Spinal cord (tissue), 10 donors: Measurements from ENCODE around the gene SLC25A33. TPM values are rescaled to one million over a fixed set of nuclear protein-coding genes. Genes with fewer than 3 reads are reported as not detected.

Source experiments
- DNase-seq, 6 donors: peaks; one replicate each; pipeline versions ENCODE4 v3.0.0 to v3.0.0-alpha.2; 2013 to 2015; ENCODE audit warnings: low spot score in 6 of 6, low read depth in 4 of 6
- H3K27ac ChIP-seq: one replicate; pipeline ENCODE4 v1.5.1; 2013; ENCODE audit warnings: low read depth, low read length, control low read depth
- H3K27me3 ChIP-seq: one replicate; pipeline ENCODE4 v1.6.1; 2013; ENCODE audit warnings: low read length; ENCODE audit not compliant: control insufficient read depth, insufficient read depth
- H3K36me3 ChIP-seq: one replicate; pipeline ENCODE4 v1.6.1; 2013; ENCODE audit warnings: low read length; ENCODE audit not compliant: control insufficient read depth, insufficient read depth
- H3K4me1 ChIP-seq: one replicate; pipeline ENCODE4 v1.6.1; 2013; ENCODE audit warnings: low read length; ENCODE audit not compliant: control insufficient read depth, insufficient read depth
- H3K4me3 ChIP-seq: one replicate; pipeline ENCODE4 v1.5.1; 2013; ENCODE audit warnings: low read depth, low read length, control low read depth
- H3K9me3 ChIP-seq: one replicate; pipeline ENCODE4 v1.6.1; 2013; ENCODE audit warnings: low read length; ENCODE audit not compliant: control insufficient read depth, insufficient read depth
- whole genome bisulfite sequencing: methylation state at CpG from one replicate; pipeline ENCODE4 v1.1.5; 2013; ENCODE audit warnings: missing lambda C conversion rate; ENCODE audit not compliant: insufficient coverage; 5-methylcytosine and 5-hydroxymethylcytosine counted together
- polyA plus RNA-seq, 2 donors: library from polyadenylated mRNA; unstranded; fragments of 120-200 nt; gene quantifications; one replicate each; pipeline ENCODE4 v1.2.1, GENCODE V29; 2013; ENCODE audit not compliant: insufficient read length in 2 of 2
- total RNA-seq, 2 donors: library from RNA; depleted of rRNA in 1 of 2; stranded (reverse); fragments of 120-200 nt in 1 of 2; fragments of >200 nt in 1 of 2; gene quantifications; one replicate each; pipeline versions ENCODE4 v1.2.3 to v1.2.4, GENCODE V29; 2013 to 2014
- donor health status: healthy.

SLC25A33 gene
- total and polyA plus RNA-seq, 4 donors = 7.5 to 12.1 (median 8.5) TPM

DNA sequence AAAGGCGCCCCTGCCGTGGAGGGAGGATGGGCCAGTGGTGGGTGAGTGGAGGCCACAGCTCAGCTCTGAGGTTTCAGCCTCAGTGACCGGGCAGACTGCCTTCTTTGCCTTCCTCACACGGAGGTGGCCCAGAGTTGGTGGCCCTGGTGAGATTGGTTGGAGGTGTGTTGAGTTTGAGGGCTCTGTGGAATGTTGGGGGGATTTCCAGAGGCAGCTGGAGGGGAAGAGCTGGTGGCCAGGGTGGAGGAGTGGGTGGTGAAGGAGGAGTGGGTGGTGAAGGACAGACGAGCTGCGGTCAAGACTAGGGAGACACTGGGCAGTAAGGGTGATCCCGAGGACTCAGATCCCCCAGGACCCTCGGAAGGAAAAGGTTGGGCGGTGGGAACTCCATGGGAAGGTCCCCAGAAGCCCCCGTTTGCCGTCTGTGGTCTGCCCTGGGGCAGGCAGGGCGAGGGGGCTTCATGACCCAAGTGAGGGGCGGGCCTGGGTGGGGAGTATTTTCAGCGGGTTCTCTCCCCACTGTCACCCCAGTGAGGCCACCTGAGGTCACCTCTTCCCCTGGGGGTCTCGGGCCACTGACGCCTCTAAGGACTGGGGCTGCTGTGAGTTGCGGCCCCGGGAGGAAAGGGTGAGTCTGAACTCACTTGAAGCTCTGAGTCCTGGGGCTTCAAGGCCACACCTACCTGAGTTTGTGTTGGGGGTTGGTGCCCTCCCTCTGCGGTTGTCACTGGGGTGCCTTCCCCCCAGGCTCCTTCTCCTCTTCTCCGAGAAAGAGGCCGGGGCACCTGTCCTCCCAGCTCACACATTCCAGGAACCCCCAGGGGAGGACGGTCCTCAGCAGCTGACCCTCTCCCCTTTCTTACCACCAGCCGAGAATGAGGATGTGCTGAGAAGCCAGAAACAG lies 89.5 kb downstream of the SLC25A33 start:
- WGBS = 85% methylated on average over 15 of the region's 23 CpGs
- no peaks in the 10 kb centered on the region for H3K9me3 ChIP-seq
- no peaks in the 10 kb centered on the region for H3K36me3 ChIP-seq
- peaks cover 13% of the 10 kb centered on the region for H3K4me1 ChIP-seq
- H3K27ac ChIP-seq = no peak overlapping the region
- no peak overlapping the region for H3K4me3 ChIP-seq
- DNase-seq = no peak
- H3K27me3 ChIP-seq = no peaks in the 10 kb centered on the region

DNA sequence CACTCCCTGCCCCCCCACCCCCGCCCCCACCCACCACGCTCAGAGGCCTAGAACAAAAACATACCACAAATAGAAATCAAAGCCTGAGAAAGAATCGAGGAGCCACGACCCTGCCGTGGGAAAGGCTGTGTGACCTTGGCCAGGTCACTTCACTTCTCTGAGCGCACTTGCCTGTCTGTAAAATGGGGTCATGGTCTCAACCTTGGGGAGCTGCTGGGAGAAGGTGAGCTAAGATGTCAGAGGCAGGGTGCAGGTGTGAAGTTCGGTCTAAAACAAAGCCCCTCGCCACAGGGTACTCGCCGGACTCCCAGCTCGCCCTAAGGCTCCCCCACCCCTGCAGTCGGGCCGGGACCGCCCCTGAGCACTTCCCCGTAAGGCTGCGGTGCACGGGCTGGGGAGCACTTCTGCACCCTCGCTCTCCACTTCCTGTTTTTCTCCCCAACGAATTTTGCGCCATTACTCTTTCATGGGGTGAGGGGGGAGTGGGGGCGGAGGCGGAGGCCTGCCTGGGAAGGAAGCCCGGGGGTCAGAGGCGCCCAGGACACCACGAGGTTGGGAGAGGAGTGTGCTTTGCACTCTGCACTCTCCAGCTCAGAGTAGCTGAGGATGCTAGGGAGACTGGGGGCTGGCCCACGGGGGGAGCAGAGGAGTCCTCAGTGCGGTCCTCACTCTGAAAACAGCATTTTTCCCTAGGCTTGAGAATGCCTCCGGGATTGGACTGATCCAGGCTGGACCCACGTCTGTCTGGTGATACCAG lies 90.4 kb downstream of the SLC25A33 start:
- Histone ChIP-seq H3K4me3 (no peak overlapping the region), H3K27ac (no peak overlapping the region), H3K9me3 (no peaks in the 10 kb centered on the region), H3K4me1 (peaks cover 13% of the 10 kb centered on the region), H3K36me3 (no peaks in the 10 kb centered on the region), H3K27me3 (no peaks in the 10 kb centered on the region)
- no peak for DNase-seq
- WGBS = 56% methylated on average over 21 of the region's 29 CpGs

DNA sequence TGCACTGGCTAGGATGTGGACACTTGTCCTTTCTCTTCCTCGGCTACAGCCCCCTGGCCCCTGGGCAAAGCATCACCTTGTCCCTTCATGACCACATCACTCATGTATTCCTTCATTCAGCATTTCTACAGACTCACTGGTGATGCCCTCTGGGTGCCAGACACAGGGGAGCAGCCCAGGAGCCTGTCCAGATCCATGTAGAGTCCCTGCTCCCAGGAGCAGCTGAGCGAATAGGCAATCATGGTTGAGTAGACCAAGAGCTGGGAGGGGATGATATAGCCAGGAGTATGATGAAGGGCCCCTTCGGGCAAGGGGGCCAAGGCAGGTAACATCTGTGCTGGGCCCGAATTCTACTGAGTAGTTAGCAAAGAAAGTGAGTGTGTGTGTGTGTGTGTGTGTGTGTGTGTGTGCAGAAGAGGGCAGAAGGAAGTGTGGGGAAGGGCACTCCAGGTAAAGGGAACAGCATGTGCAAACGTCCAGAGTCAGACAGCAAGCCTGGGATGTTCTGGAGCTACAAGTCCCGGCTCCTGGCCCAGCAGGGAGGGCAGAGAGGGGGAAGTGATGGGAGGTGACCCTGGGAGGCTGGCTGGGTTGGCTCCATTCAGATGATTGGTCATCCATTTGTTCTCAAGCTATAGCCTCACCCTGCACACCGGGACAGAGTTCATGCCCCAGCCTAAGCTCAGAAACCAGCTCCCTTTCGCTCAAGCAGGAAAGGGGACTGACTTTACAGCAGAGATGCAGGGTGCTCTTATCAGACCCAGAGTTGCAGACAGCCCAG lies 91.3 kb downstream of the SLC25A33 start:
- Histone ChIP-seq H3K27ac (no peak overlapping the region), H3K27me3 (no peaks in the 10 kb centered on the region), H3K4me1 (peaks cover 13% of the 10 kb centered on the region), H3K4me3 (no peak overlapping the region), H3K36me3 (no peaks in the 10 kb centered on the region), H3K9me3 (no peaks in the 10 kb centered on the region)
- no peak for DNase-seq
- 71% methylated on average over 8 of the region's 8 CpGs for WGBS

DNA sequence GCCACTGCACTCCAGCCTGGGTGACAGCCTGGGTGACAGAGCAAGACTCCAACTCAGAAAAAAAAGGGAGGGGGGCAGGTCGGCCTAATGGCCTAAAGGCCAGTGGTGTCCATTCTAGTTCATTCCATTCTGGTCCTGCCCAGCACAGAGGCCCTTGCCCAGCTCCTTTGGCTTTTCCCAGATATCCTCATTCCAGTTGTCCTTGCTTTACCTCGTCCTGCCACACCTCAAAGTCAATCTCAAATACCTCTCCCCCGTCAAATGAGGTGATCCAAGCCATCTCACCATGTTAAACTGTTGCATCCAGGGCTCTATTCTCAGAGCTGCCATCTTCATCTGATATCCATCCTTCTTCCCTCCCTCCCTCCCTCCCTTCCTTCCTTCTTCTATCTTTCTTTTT lies 92.3 kb downstream of the SLC25A33 start:
- no peaks in the 10 kb centered on the region for H3K9me3 ChIP-seq
- H3K4me1 ChIP-seq = peaks cover 11% of the 10 kb centered on the region
- H3K27ac ChIP-seq = no peak overlapping the region
- no peaks in the 10 kb centered on the region for H3K27me3 ChIP-seq
- no peak for DNase-seq
- WGBS = 91% methylated on average over 3 of the region's 3 CpGs
- no peak overlapping the region for H3K4me3 ChIP-seq
- H3K36me3 ChIP-seq = no peaks in the 10 kb centered on the region

DNA sequence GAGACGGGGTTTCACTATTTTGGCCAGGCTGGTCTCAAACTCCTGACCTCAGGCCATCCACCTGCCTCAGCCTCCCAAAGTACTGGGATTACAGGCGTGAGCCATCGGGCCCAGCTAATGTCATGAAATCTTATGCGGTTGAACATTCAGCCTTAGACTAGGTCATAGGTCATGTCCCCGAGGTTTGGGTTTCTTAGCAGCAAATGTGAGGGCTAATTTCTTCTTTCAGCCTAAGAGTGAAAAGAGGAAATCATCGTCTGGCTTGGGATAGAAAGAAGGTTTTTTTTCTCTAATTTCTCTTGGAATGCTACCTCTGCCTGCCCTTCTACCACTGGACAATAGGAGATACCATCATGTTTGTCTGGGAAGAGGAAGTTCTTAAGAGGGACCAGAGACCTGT lies 94.2 kb downstream of the SLC25A33 start:
- H3K36me3 ChIP-seq = no peaks in the 10 kb centered on the region
- H3K4me1 ChIP-seq = no peaks in the 10 kb centered on the region
- no peaks in the 10 kb centered on the region for H3K27me3 ChIP-seq
- no peak overlapping the region for H3K4me3 ChIP-seq
- DNase-seq = no peak
- H3K9me3 ChIP-seq = no peaks in the 10 kb centered on the region
- WGBS = 91% methylated on average over 3 of the region's 6 CpGs
- no peak overlapping the region for H3K27ac ChIP-seq

DNA sequence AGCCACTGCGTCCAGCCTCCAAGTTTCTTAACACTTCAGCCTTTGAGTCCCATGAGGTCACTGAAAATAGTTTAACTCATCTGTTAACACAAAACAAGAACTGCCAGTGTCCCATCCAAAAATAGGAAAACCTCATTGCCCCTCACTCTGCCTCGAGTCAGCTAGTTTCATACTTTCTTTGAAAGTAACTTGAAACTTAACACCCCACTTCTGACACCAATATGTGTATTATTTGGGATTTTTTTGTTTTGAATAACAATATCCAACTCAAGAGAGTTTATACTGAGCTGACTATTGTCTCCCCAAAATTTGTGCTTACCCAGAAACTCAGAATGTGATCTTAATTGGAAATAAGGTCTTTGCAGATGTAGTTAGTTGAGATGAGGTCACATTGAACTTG lies 95.3 kb downstream of the SLC25A33 start:
- DNase-seq = no peak
- Histone ChIP-seq H3K27ac (no peak overlapping the region), H3K4me3 (no peak overlapping the region), H3K36me3 (no peaks in the 10 kb centered on the region), H3K27me3 (no peaks in the 10 kb centered on the region), H3K4me1 (no peaks in the 10 kb centered on the region), H3K9me3 (no peaks in the 10 kb centered on the region)
- WGBS = 93% methylated on average over 1 of the region's 2 CpGs

Other genes starting within 250 kb of the SLC25A33 start
- gene SPSB1, start 246.6 kb upstream of the SLC25A33 start, total RNA-seq = 10 to 100 TPM in 1 of 2 donors, 1 to 10 TPM in 1; 6.9 to 10.6 TPM
- gene SPSB1, start 246.6 kb upstream of the SLC25A33 start, polyA plus RNA-seq = 10 to 100 TPM; 15.1 to 17.4 TPM
- 1 to 10 TPM; 7.2 to 9.1 TPM for gene TMEM201, start 49.4 kb downstream of the SLC25A33 start, total RNA-seq
- gene TMEM201, start 49.4 kb downstream of the SLC25A33 start, polyA plus RNA-seq = 10 to 100 TPM; 24.3 to 27.7 TPM
- 1 to 10 TPM; 4.9 to 6.6 TPM for gene PIK3CD, start 112.3 kb downstream of the SLC25A33 start, total RNA-seq
- 1 to 10 TPM; 9.2 to 9.6 TPM for gene PIK3CD, start 112.3 kb downstream of the SLC25A33 start, polyA plus RNA-seq